Testis (tissue), 2 donors: ENCODE measurements around the gene ADAM33.

Source experiments
- CTCF ChIP-seq, 3 experiments: fragments of 450-650 bp in 2 of 3; fragments of 200-600 bp in 1 of 3; sonication (generic) in 1 of 3; IDR thresholded peaks; one replicate each; pipeline ENCODE4 v1.5.1; 2016 to 2019; ENCODE audit warnings: antibody characterized with exemption in 3 of 3, mild to moderate bottlenecking in 2 of 3, moderate library complexity in 1 of 3
- POLR2A ChIP-seq: fragments of 450-650 bp; IDR thresholded peaks from one replicate; pipeline ENCODE4 v1.6.1; 2017; ENCODE audit warnings: antibody characterized with exemption, mild to moderate bottlenecking, moderate library complexity

DNA sequence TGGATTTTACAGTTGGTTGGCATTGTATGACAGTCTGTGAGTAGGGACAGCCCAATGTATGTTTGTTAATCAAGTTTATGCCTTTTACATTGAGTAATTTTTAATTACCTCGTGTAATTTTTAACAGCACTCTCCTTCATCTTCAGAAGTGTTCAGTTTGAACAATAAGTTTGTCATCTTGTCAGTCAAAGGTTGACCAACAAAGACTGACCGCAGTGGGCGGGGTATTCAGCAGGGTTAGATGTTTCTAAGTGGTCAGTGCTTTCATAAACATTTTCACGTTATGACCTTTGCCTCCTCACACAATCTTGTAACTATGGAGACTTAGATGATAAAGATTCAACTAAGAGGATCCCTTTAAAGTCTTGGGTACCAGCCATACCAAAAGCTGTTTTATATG is 59.4 kb downstream of the ADAM33 start:
- no peak for TF ChIP-seq CTCF (IDR thresholded peaks at IDR 0.05)
- TF ChIP-seq POLR2A = no peak
